ENCODE measurements around the gene CAB39L. TPM values are rescaled to one million over a fixed set of nuclear protein-coding genes. Genes with fewer than 3 reads are reported as not detected.

CAB39L gene
- total RNA-seq, 4 donors from 2014 or later: 23.3 to 41.0 (median 31.0) TPM

DNA sequence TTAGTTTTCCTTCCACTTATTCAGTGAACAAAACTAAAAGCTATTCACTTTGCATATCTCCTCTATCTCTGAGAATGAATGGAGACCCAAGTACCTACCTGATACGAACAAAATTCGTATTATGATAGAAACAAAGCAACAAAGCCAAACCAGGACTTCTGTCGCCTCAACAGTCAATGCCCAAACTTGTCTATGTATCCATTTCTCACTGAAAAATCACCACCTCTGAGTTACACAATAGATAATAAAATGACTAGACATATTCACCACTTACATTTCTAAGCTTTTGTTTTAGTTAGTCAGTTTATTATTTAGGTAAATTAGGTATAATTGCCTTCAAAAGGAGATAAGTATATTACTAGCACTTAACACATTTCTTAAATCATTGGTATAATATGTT is 67.7 kb downstream of the CAB39L start:
- Histone ChIP-seq H3K9me3 (no peaks in the 10 kb centered on the region), H3K4me3 (replicated peaks in 1 of 3) (no peak overlapping the region), H3K36me3 (no peaks in the 10 kb centered on the region), H3K4me1 (peaks cover 12 to 19% of the 10 kb centered on the region in 2 donors), H3K27me3 (no peaks in the 10 kb centered on the region), H3K27ac (no peak overlapping the region)
- intact Hi-C loops (cut with DNase I): no loop called here
- 79 to 82% methylated on average over 3 of the region's 3 CpGs for WGBS, 2 donors
- DNase-seq: no peak
- no peak for TF ChIP-seq POLR2A (IDR thresholded peaks at IDR 0.05)
- TF ChIP-seq, protein P1, sequence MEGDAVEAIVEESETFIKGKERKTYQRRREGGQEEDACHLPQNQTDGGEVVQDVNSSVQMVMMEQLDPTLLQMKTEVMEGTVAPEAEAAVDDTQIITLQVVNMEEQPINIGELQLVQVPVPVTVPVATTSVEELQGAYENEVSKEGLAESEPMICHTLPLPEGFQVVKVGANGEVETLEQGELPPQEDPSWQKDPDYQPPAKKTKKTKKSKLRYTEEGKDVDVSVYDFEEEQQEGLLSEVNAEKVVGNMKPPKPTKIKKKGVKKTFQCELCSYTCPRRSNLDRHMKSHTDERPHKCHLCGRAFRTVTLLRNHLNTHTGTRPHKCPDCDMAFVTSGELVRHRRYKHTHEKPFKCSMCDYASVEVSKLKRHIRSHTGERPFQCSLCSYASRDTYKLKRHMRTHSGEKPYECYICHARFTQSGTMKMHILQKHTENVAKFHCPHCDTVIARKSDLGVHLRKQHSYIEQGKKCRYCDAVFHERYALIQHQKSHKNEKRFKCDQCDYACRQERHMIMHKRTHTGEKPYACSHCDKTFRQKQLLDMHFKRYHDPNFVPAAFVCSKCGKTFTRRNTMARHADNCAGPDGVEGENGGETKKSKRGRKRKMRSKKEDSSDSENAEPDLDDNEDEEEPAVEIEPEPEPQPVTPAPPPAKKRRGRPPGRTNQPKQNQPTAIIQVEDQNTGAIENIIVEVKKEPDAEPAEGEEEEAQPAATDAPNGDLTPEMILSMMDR (IDR thresholded peaks at IDR 0.05): no peak

DNA sequence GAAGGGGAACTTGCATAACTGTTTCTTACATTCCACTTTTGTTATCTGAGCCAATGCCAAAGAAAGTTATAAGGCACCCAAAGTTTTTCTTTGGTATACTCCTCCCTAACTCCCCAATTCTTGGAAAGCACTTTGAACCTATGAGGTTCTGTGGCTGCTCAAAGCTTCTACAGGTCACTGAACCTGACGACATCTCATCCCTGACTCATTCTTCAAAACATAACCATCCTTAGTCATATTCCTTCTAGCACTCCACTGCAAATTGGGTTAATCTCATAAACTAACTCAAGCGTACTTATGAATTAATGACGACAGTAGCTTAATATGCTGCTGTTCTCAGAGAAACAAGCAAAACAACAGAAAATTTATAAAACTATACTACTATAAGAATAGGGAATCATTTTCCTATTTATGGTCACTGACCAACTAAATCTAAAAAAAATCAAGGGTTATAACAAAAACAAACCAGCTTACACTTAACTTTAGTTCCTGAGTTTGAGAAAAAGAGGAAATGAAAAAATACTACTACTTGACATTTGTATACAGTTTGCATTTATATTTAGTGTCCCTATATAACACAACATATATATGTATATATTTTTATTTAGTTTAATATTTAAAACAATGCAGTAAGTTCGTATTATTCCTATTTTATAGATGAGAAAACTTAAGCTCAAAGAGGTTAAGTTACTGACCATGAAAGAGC is 69.1 kb downstream of the CAB39L start:
- no peaks in the 10 kb centered on the region for H3K27me3 ChIP-seq
- peak overlapping the region in 1 of 3 donors; percentile 7 for H3K27ac ChIP-seq
- H3K36me3 ChIP-seq: no peaks in the 10 kb centered on the region
- DNase-seq: no peak
- no peak overlapping the region for H3K4me3 ChIP-seq (replicated peaks in 1 of 3)
- H3K4me1 ChIP-seq: peaks cover 12 to 19% of the 10 kb centered on the region in 2 donors
- TF ChIP-seq POLR2A (IDR thresholded peaks at IDR 0.05): no peak
- TF ChIP-seq, protein P1 (IDR thresholded peaks at IDR 0.05): no peak
- no peaks in the 10 kb centered on the region for H3K9me3 ChIP-seq
- intact Hi-C loops (cut with DNase I): no loop called here
- WGBS, 2 donors: 69 to 73% methylated on average over 4 of the region's 4 CpGs

DNA sequence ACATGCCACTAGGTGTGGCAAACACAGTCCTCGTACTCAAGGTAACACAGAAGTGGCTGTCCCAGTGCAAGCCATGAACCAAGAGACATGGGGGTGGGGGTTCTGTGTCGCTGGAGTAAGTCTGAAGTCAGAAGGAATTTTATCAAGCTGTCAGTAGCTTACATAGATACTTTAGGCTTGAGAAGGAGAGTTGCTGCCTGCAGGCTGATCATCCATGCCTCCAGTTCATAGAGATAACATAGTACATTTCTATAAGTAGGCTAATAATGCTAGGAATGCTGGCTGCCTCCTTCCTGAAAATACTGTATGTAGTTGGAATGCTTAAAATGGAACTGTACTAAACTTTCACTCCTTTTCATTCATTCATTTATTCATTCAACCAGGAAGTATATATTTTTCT is 70.1 kb downstream of the CAB39L start:
- WGBS, 2 donors: 78 to 79% methylated on average over 2 of the region's 2 CpGs
- intact Hi-C loops (cut with DNase I): no loop called here
- no peak overlapping the region for H3K27ac ChIP-seq
- no peak overlapping the region for H3K4me3 ChIP-seq (replicated peaks in 1 of 3)
- peaks cover 12 to 19% of the 10 kb centered on the region in 2 donors for H3K4me1 ChIP-seq
- H3K36me3 ChIP-seq: no peaks in the 10 kb centered on the region
- DNase-seq: no peak
- H3K9me3 ChIP-seq: no peaks in the 10 kb centered on the region
- H3K27me3 ChIP-seq: no peaks in the 10 kb centered on the region
- TF ChIP-seq, protein P1 (IDR thresholded peaks at IDR 0.05): no peak
- no peak for TF ChIP-seq POLR2A (IDR thresholded peaks at IDR 0.05)

DNA sequence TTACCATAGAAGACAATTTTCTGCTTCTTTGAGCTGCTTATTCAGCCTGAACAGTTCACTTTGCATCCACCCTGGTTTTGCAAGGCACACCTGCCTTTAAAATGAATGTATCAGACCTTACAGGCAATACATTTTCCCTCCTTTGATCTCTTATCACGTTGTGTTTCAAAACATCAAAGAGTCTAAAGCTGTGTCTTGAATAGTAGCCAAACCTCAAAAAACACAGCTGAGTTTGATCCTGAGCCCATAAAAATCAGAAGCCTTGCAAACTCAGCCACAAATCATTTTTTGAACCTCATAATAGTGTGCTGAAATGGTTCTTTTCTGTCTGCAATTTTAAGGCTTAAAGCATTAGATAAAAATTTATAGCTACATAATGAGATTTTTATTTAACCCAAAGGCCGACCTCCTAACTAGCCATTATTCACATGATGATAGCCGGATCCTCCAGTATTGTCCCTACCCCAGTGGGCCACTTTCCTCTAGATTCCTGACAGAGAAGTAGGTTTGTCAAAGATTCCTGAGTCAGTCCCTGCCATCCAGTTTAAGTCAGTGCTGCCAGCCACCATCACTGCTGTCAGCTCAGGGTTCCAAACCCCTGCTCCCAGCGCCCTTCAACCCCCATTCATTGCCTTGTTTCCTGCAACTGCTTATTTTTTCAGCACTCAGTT is 71.8 kb downstream of the CAB39L start:
- H3K36me3 ChIP-seq: no peaks in the 10 kb centered on the region
- WGBS, 2 donors: 69 to 72% methylated on average over 4 of the region's 4 CpGs
- TF ChIP-seq POLR2A (IDR thresholded peaks at IDR 0.05): no peak
- TF ChIP-seq, protein P1 (IDR thresholded peaks at IDR 0.05): no peak
- H3K4me1 ChIP-seq: peaks cover 12 to 19% of the 10 kb centered on the region in 2 donors
- no peak overlapping the region for H3K4me3 ChIP-seq (replicated peaks in 1 of 3)
- no peaks in the 10 kb centered on the region for H3K9me3 ChIP-seq
- H3K27ac ChIP-seq: no peak overlapping the region
- intact Hi-C loops (cut with DNase I): no loop called here
- no peaks in the 10 kb centered on the region for H3K27me3 ChIP-seq
- DNase-seq: no peak

DNA sequence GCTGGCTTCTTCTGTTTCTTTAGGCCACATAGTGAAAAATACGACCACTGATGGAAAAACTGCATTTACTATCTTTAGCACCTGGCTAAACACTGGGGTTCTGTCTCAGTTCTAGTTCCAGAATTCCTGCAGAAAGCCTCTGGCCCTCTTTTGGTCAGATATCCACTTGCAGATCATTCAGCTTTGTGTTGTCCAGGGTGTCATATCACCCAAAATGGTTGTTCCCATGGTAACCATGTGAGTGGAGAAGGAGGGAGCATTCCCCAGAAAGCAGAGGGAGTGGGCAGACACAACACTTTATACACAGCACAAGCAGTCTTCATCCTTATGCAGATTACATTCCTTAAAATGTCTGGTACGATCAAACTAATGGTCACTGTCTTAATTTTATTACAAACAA is 73.5 kb downstream of the CAB39L start:
- TF ChIP-seq POLR2A (IDR thresholded peaks at IDR 0.05): no peak
- TF ChIP-seq, protein P1 (IDR thresholded peaks at IDR 0.05): no peak
- WGBS, 2 donors: 85 to 93% methylated on average over 2 of the region's 2 CpGs
- peaks cover 12 to 19% of the 10 kb centered on the region in 2 donors for H3K4me1 ChIP-seq

More for the DNA sequence above, 73.5 kb downstream of the CAB39L start:
- no peaks in the 10 kb centered on the region for H3K36me3 ChIP-seq
- no peak for DNase-seq
- no peak overlapping the region for H3K4me3 ChIP-seq (replicated peaks in 1 of 3)
- H3K27ac ChIP-seq: no peak overlapping the region
- no peaks in the 10 kb centered on the region for H3K27me3 ChIP-seq
- no peaks in the 10 kb centered on the region for H3K9me3 ChIP-seq
- intact Hi-C loops (cut with DNase I): no loop called here
